Esophagus squamous epithelium (tissue), 4 donors: ENCODE data around the gene NME3.

Source experiments
- POLR2A ChIP-seq, 4 donors: fragments of 450-650 bp; IDR thresholded peaks; one replicate each; pipeline ENCODE4 v1.6.1; 2017; ENCODE audit warnings: antibody characterized with exemption in 4 of 4, mild to moderate bottlenecking in 4 of 4, moderate library complexity in 3 of 4
- TF ChIP-seq, protein P1 (sequence below), 6 experiments: fragments of 450-650 bp in 4 of 6; fragments of 200-600 bp in 2 of 6; sonication (generic) in 2 of 6; IDR thresholded peaks; one replicate each; pipeline ENCODE4 v1.5.1; 2016 to 2019; ENCODE audit warnings: antibody characterized with exemption in 6 of 6, mild to moderate bottlenecking in 4 of 6, moderate library complexity in 4 of 6

DNA sequence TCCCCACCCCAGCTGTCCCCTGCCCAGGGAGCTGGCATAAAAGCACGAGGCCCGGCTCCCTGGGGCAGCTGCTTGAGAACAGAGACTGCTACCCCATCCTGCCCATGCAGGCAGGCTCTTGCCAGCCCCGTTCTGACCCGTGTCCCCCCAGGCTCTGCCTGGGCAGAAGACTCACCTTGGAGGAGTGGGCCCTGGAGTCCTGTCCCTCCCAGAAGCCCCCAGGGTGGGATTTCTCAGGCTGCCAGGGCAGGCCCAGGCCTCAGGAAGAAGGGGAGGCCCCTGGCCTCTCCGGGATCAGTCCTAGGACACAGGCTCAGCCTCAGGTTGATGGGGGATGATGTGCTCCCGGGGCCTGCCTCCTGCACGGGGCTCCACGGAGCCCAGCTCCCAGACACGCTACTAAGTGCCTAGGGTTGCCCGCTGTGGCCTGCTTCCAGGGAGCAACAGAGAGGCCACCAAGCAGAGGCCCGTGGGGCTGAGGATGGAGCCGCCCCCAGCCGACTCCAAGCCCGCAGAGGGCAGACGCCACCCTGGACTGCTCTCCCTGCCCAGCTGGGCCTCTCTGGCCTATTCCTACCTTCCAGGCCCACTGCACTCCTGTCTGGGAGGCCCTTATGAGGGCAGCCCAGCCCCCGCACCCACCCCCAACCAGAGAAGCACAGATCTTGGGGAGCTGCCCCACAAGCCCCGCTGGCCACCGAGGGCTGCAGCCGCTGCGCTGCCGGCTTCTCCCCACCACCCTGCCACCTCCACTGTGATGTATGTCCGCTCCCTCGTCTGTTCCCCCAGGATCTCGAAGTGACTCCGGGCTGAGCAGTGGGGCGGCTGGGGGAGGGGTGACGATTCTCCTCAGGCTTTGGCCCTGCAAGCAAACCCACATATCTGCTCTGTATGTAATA lies 1.7 kb downstream of the NME3 start:
- TF ChIP-seq, protein P1, sequence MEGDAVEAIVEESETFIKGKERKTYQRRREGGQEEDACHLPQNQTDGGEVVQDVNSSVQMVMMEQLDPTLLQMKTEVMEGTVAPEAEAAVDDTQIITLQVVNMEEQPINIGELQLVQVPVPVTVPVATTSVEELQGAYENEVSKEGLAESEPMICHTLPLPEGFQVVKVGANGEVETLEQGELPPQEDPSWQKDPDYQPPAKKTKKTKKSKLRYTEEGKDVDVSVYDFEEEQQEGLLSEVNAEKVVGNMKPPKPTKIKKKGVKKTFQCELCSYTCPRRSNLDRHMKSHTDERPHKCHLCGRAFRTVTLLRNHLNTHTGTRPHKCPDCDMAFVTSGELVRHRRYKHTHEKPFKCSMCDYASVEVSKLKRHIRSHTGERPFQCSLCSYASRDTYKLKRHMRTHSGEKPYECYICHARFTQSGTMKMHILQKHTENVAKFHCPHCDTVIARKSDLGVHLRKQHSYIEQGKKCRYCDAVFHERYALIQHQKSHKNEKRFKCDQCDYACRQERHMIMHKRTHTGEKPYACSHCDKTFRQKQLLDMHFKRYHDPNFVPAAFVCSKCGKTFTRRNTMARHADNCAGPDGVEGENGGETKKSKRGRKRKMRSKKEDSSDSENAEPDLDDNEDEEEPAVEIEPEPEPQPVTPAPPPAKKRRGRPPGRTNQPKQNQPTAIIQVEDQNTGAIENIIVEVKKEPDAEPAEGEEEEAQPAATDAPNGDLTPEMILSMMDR (IDR thresholded peaks at IDR 0.05): no peak
- TF ChIP-seq POLR2A (IDR thresholded peaks at IDR 0.05): no peak
